Muscle of leg (tissue), 11 donors: Measurements from ENCODE around the gene TGFB2. TPM values are rescaled to one million over a fixed set of nuclear protein-coding genes. Genes with fewer than 3 reads are reported as not detected.

Source experiments
- DNase-seq: peaks from one replicate; pipeline ENCODE4 v3.0.0; 2013
- H3K27ac ChIP-seq: one replicate; pipeline ENCODE4 v1.5.1; 2013; ENCODE audit warnings: mild to moderate bottlenecking, low read length, control low read depth
- H3K27me3 ChIP-seq: one replicate; pipeline ENCODE4 v1.6.1; 2013; ENCODE audit warnings: low read length; ENCODE audit not compliant: control insufficient read depth, insufficient read depth
- H3K36me3 ChIP-seq: one replicate; pipeline ENCODE4 v1.6.1; 2013; ENCODE audit warnings: low read length; ENCODE audit not compliant: control insufficient read depth, insufficient read depth
- H3K4me1 ChIP-seq: one replicate; pipeline ENCODE4 v1.6.1; 2013; ENCODE audit warnings: low read length; ENCODE audit not compliant: control insufficient read depth, insufficient read depth
- H3K4me3 ChIP-seq: one replicate; pipeline ENCODE4 v1.5.1; 2013; ENCODE audit warnings: low read length, control low read depth
- H3K9me3 ChIP-seq: replicated peaks from 2 replicates; pipeline ENCODE4 v1.6.1; 2013; ENCODE audit warnings: low read depth, low read length; ENCODE audit not compliant: control insufficient read depth
- WGBS: methylation state at CpG from one replicate; pipeline ENCODE4 v1.1.5; 2013; ENCODE audit warnings: missing lambda C conversion rate; ENCODE audit not compliant: insufficient coverage; 5-methylcytosine and 5-hydroxymethylcytosine counted together
- polyA plus RNA-seq, 8 donors: library from polyadenylated mRNA; unstranded; fragments of 120-200 nt; gene quantifications; one replicate each; pipeline versions ENCODE4 v1.2.1 to v1.2.3, GENCODE V29; 2013; ENCODE audit warnings: inconsistent platforms in 1 of 8, low replicate concordance in 1 of 8; ENCODE audit not compliant: insufficient read length in 8 of 8, insufficient read depth in 1 of 8
- total RNA-seq: library from RNA; stranded (reverse); fragments of 120-200 nt; gene quantifications from one replicate; pipeline ENCODE4 v1.2.4, GENCODE V29; 2013

The TGFB2 gene
- total and polyA plus RNA-seq, 9 donors: 37.2 to 69.2 (median 50.7) TPM

- peaks cover 9% of the 10 kb centered on the region for H3K4me1 ChIP-seq
- WGBS: no CpG with 5 or more reads among the region's 2 CpGs
Measured at GRCh38 chr1:218454700-218455282, 109.7 kb downstream of the TGFB2 start.

GRCh38 chr1:218456444-218456843 lies 111.3 kb downstream of the TGFB2 start:
- Histone ChIP-seq H3K4me3 (no peak overlapping the region), H3K27me3 (no peaks in the 10 kb centered on the region), H3K27ac (no peak overlapping the region), H3K4me1 (peaks cover 17% of the 10 kb centered on the region), H3K36me3 (no peaks in the 10 kb centered on the region), H3K9me3 (no peaks in the 10 kb centered on the region)
- 86% methylated on average over 1 of the region's 3 CpGs for WGBS
- no peak for DNase-seq

More at GRCh38 chr1:218454700-218455282, 109.7 kb downstream of the TGFB2 start:
- Histone ChIP-seq H3K36me3 (no peaks in the 10 kb centered on the region), H3K27me3 (no peaks in the 10 kb centered on the region), H3K27ac (no peak overlapping the region), H3K4me3 (no peak overlapping the region), H3K9me3 (no peaks in the 10 kb centered on the region)
- no peak for DNase-seq

- H3K9me3 ChIP-seq: no peaks in the 10 kb centered on the region
- H3K36me3 ChIP-seq: no peaks in the 10 kb centered on the region
- DNase-seq: peak; percentile 62
- no peaks in the 10 kb centered on the region for H3K27me3 ChIP-seq
- H3K27ac ChIP-seq: peak overlapping the region; percentile 90
- H3K4me1 ChIP-seq: peaks cover 29% of the 10 kb centered on the region
- 41% methylated on average over 7 of the region's 8 CpGs for WGBS
- H3K4me3 ChIP-seq: no peak overlapping the region
Measured at GRCh38 chr1:218459450-218459849, 114.3 kb downstream of the TGFB2 start.

GRCh38 chr1:218459878-218460711 lies 115.0 kb downstream of the TGFB2 start:
- Histone ChIP-seq H3K4me1 (peaks cover 29% of the 10 kb centered on the region), H3K27ac (peak overlapping the region; percentile 90), H3K36me3 (no peaks in the 10 kb centered on the region), H3K27me3 (no peaks in the 10 kb centered on the region), H3K4me3 (no peak overlapping the region), H3K9me3 (no peaks in the 10 kb centered on the region)
- DNase-seq: peak; percentile 92
- WGBS: 4% methylated on average over 4 of the region's 6 CpGs

GRCh38 chr1:218461351-218461750 lies 116.2 kb downstream of the TGFB2 start:
- Histone ChIP-seq H3K27me3 (no peaks in the 10 kb centered on the region), H3K27ac (no peak overlapping the region), H3K9me3 (no peaks in the 10 kb centered on the region), H3K36me3 (no peaks in the 10 kb centered on the region), H3K4me1 (peaks cover 33% of the 10 kb centered on the region), H3K4me3 (no peak overlapping the region)
- WGBS: no CpG with 5 or more reads among the region's 1 CpG
- DNase-seq: no peak

GRCh38 chr1:218462116-218462515 lies 117.0 kb downstream of the TGFB2 start:
- Histone ChIP-seq H3K36me3 (no peaks in the 10 kb centered on the region), H3K27me3 (no peaks in the 10 kb centered on the region), H3K27ac (peak overlapping the region; percentile 95), H3K4me3 (no peak overlapping the region), H3K9me3 (no peaks in the 10 kb centered on the region), H3K4me1 (peaks cover 34% of the 10 kb centered on the region)
- WGBS: no CpG with 5 or more reads among the region's 4 CpGs
- peak; percentile 48 for DNase-seq

DNA sequence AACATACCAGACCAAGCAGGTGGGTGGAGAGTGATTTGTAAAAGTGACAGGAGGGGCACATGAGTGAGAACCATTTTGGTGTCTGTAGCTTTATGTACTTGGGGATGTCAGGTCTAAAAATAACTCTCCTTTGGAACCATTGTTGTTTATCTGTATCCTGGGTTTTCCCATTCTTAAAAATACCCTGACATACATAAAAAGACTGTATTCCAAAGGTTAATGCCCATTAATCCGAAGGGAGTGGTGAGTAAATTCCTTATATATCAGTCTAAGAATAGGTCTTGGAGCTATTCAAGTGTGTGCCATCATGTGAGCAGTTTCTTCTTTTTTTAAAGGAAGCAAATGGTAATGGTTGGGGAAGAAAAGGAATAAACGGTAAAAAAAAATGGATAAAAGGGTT lies 117.5 kb downstream of the TGFB2 start:
- H3K9me3 ChIP-seq: no peaks in the 10 kb centered on the region
- peak; percentile 63 for DNase-seq
- WGBS: no CpG with 5 or more reads among the region's 2 CpGs
- H3K27ac ChIP-seq: peak overlapping the region; percentile 95
- no peaks in the 10 kb centered on the region for H3K27me3 ChIP-seq
- peaks cover 39% of the 10 kb centered on the region for H3K4me1 ChIP-seq
- no peak overlapping the region for H3K4me3 ChIP-seq
- H3K36me3 ChIP-seq: no peaks in the 10 kb centered on the region

- WGBS: 35% methylated on average over 11 of the region's 14 CpGs
- H3K4me1 ChIP-seq: peaks cover 39% of the 10 kb centered on the region
Measured at GRCh38 chr1:218463194-218464156, 118.3 kb downstream of the TGFB2 start.

GRCh38 chr1:218464871-218465270 lies 119.7 kb downstream of the TGFB2 start:
- Histone ChIP-seq H3K36me3 (no peaks in the 10 kb centered on the region), H3K4me3 (no peak overlapping the region), H3K27ac (no peak overlapping the region), H3K9me3 (no peaks in the 10 kb centered on the region), H3K4me1 (peaks cover 33% of the 10 kb centered on the region), H3K27me3 (no peaks in the 10 kb centered on the region)
- no peak for DNase-seq
- WGBS: no CpG with 5 or more reads among the region's 2 CpGs

More at GRCh38 chr1:218463194-218464156, 118.3 kb downstream of the TGFB2 start:
- no peaks in the 10 kb centered on the region for H3K9me3 ChIP-seq
- peak overlapping the region; percentile 95 for H3K27ac ChIP-seq
- DNase-seq: peak; percentile 85
- H3K36me3 ChIP-seq: no peaks in the 10 kb centered on the region
- H3K27me3 ChIP-seq: no peaks in the 10 kb centered on the region
- no peak overlapping the region for H3K4me3 ChIP-seq
